Prostate gland (tissue), 2 donors: ENCODE measurements around the gene ABLIM1. TPM values are rescaled to one million over a fixed set of nuclear protein-coding genes. Genes with fewer than 3 reads are reported as not detected.

ENCODE experiments used
- DNase-seq: peaks from one replicate; pipeline ENCODE4 v3.0.0-alpha.2; 2019; ENCODE audit warnings: low spot score
- H3K27ac ChIP-seq, 2 donors: fragments of 200-600 bp; sonication (generic); 2 replicates each; pipeline ENCODE4 v1.5.1; 2017 to 2019
- H3K27me3 ChIP-seq: fragments of 200-600 bp; sonication (generic); replicated peaks from 2 replicates; pipeline ENCODE4 v1.5.1; 2019; ENCODE audit not compliant: insufficient read depth
- H3K36me3 ChIP-seq, 2 donors: fragments of 200-600 bp; sonication (generic); 1 replicate in 1 of 2; 2 replicates in 1 of 2; pipeline versions ENCODE4 v1.5.1 to v1.8.1; 2017 to 2019
- H3K4me1 ChIP-seq: fragments of 200-600 bp; sonication (generic); replicated peaks from 2 replicates; pipeline ENCODE4 v1.5.1; 2019
- H3K4me3 ChIP-seq, 2 donors: fragments of 200-600 bp; sonication (generic); 2 replicates each; pipeline ENCODE4 v1.5.1; 2017 to 2019
- H3K9me3 ChIP-seq: fragments of 200-600 bp; sonication (generic); 2 replicates; pipeline ENCODE4 v1.5.1; 2017
- POLR2A ChIP-seq: fragments of 450-650 bp; IDR thresholded peaks from one replicate; pipeline ENCODE4 v1.6.1; 2016; ENCODE audit warnings: antibody characterized with exemption, mild to moderate bottlenecking
- POLR2AphosphoS5 ChIP-seq: sonication (generic); formaldehyde crosslinking; IDR thresholded peaks from one replicate; pipeline ENCODE4 v1.6.1; 2017; ENCODE audit warnings: antibody characterized with exemption
- WGBS: methylation state at CpG from one replicate; pipeline ENCODE4 v1.1.5; 2018; 5-methylcytosine and 5-hydroxymethylcytosine counted together
- intact Hi-C: fragments of 100-400 bp; cut with DNase I; formaldehyde crosslinking; loops from one replicate; pipeline ENCODE4 v1.14.2; 2022
- total RNA-seq, 2 donors: library from RNA; depleted of rRNA; stranded (reverse); fragments of >200 nt; gene quantifications; one replicate each; pipeline ENCODE4 v1.1.0, GENCODE V29; 2016
- TF ChIP-seq, protein P1 (sequence below), 4 experiments: fragments of 200-600 bp in 2 of 4; fragments of 450-650 bp in 2 of 4; sonication (generic) in 2 of 4; IDR thresholded peaks; 1 replicate in 3 of 4; 2 replicates in 1 of 4; pipeline ENCODE4 v1.5.1; 2016 to 2019; ENCODE audit warnings: antibody characterized with exemption in 4 of 4, mild to moderate bottlenecking in 2 of 4, moderate library complexity in 2 of 4

The ABLIM1 gene
- total RNA-seq, 2 donors from 2014 or later: 43.9 to 138 TPM

GRCh38 chr10:114684822-114685209 lies 26.7 kb upstream of the ABLIM1 start:
- DNase-seq: no peak
- H3K4me3 ChIP-seq: no peak overlapping the region
- 13% methylated on average over 5 of the region's 5 CpGs for WGBS
- no peaks in the 10 kb centered on the region for H3K9me3 ChIP-seq
- H3K4me1 ChIP-seq: no peaks in the 10 kb centered on the region
- no peaks in the 10 kb centered on the region for H3K27me3 ChIP-seq
- no peak for TF ChIP-seq POLR2A
- TF ChIP-seq, protein P1, sequence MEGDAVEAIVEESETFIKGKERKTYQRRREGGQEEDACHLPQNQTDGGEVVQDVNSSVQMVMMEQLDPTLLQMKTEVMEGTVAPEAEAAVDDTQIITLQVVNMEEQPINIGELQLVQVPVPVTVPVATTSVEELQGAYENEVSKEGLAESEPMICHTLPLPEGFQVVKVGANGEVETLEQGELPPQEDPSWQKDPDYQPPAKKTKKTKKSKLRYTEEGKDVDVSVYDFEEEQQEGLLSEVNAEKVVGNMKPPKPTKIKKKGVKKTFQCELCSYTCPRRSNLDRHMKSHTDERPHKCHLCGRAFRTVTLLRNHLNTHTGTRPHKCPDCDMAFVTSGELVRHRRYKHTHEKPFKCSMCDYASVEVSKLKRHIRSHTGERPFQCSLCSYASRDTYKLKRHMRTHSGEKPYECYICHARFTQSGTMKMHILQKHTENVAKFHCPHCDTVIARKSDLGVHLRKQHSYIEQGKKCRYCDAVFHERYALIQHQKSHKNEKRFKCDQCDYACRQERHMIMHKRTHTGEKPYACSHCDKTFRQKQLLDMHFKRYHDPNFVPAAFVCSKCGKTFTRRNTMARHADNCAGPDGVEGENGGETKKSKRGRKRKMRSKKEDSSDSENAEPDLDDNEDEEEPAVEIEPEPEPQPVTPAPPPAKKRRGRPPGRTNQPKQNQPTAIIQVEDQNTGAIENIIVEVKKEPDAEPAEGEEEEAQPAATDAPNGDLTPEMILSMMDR (IDR thresholded peaks at IDR 0.05): no peak
- TF ChIP-seq POLR2AphosphoS5: peak; percentile 8
- H3K36me3 ChIP-seq: no peaks in the 10 kb centered on the region
- peak overlapping the region in 1 of 2 donors; percentile 1 for H3K27ac ChIP-seq
- intact Hi-C loops: no loop called here

GRCh38 chr10:114684084-114684821 lies 26.2 kb upstream of the ABLIM1 start:
- H3K27me3 ChIP-seq: no peaks in the 10 kb centered on the region
- intact Hi-C loops: no loop called here
- H3K27ac ChIP-seq: peak overlapping the region in 1 of 2 donors; percentile 1
- H3K4me3 ChIP-seq: no peak overlapping the region
- no peaks in the 10 kb centered on the region for H3K9me3 ChIP-seq
- H3K4me1 ChIP-seq: no peaks in the 10 kb centered on the region
- no peaks in the 10 kb centered on the region for H3K36me3 ChIP-seq
- no peak for TF ChIP-seq POLR2A
- no peak for TF ChIP-seq POLR2AphosphoS5
- TF ChIP-seq, protein P1 (IDR thresholded peaks at IDR 0.05): no peak
- no peak for DNase-seq
- 45% methylated on average over 12 of the region's 12 CpGs for WGBS

GRCh38 chr10:114683593-114683992 lies 25.5 kb upstream of the ABLIM1 start:
- Histone ChIP-seq H3K27me3 (no peaks in the 10 kb centered on the region), H3K4me3 (no peak overlapping the region), H3K4me1 (no peaks in the 10 kb centered on the region), H3K27ac (peak overlapping the region in 1 of 2 donors; percentile 1), H3K9me3 (no peaks in the 10 kb centered on the region), H3K36me3 (no peaks in the 10 kb centered on the region)
- intact Hi-C loops: no loop called here
- 38% methylated on average over 9 of the region's 9 CpGs for WGBS
- no peak for DNase-seq
- TF ChIP-seq POLR2AphosphoS5: no peak
- TF ChIP-seq, protein P1 (IDR thresholded peaks at IDR 0.05): no peak
- no peak for TF ChIP-seq POLR2A

GRCh38 chr10:114683162-114683561 lies 25.1 kb upstream of the ABLIM1 start:
- Histone ChIP-seq H3K27me3 (no peaks in the 10 kb centered on the region), H3K9me3 (no peaks in the 10 kb centered on the region), H3K27ac (peak overlapping the region in 1 of 2 donors; percentile 1), H3K36me3 (no peaks in the 10 kb centered on the region), H3K4me3 (no peak overlapping the region), H3K4me1 (no peaks in the 10 kb centered on the region)
- intact Hi-C loops: no loop called here
- peak; percentile 47 for DNase-seq
- WGBS: 27% methylated on average over 10 of the region's 10 CpGs
- TF ChIP-seq, protein P1 (IDR thresholded peaks at IDR 0.05): no peak
- TF ChIP-seq POLR2AphosphoS5: no peak
- no peak for TF ChIP-seq POLR2A

GRCh38 chr10:114682532-114682931 lies 24.5 kb upstream of the ABLIM1 start:
- 1% methylated on average over 4 of the region's 4 CpGs for WGBS
- no peaks in the 10 kb centered on the region for H3K9me3 ChIP-seq
- no peak for DNase-seq
- no peak overlapping the region for H3K27ac ChIP-seq
- H3K27me3 ChIP-seq: no peaks in the 10 kb centered on the region
- H3K4me3 ChIP-seq: no peak overlapping the region
- no peak for TF ChIP-seq POLR2AphosphoS5
- no peak for TF ChIP-seq POLR2A
- TF ChIP-seq, protein P1 (IDR thresholded peaks at IDR 0.05): no peak
- H3K4me1 ChIP-seq: no peaks in the 10 kb centered on the region
- intact Hi-C loops: no loop called here
- H3K36me3 ChIP-seq: no peaks in the 10 kb centered on the region
